ENCODE measurements around the gene NCOA4.
"Not testable (repeated sequence)": the region's sequence is repeated elsewhere in the genome, so short reads cannot be mapped to it uniquely, and the experiment has no call there.

GRCh38 chr10:45962686-45963452, 67.6 kb downstream of the NCOA4 start:
- TF ChIP-seq CTCF, POLR2A (IDR thresholded peaks at IDR 0.05): not testable (repeated sequence)

All from tibial nerve (tissue), 3 donors.